HG02884 (cell line): ENCODE results near the gene DPCD.

Experiments used
- ATAC-seq: cut with Tn5 transposase; IDR thresholded peaks from one replicate; pipeline ENCODE4 v1.9.1; 2021; ENCODE audit warnings: mild to moderate bottlenecking, moderate library complexity; ENCODE audit not compliant: unreplicated experiment

The DPCD gene

DNA sequence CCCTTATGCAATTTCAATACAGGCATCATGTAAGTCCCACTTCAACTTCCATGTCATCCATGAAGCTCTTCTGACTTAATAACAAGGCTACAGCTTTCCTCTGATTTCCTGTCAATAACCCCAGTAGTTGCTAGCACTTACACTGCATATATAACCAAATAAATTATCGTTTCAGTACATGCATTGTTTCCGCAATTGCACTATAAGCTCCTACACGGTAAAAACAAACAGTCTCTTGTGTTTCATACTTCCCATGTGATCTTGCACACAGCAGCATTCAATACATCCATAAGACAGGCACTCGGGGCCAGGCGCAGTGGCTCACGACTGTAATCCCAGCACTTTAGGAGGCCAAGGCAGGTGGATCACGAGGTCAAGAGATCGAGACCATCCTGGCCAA lies 65.4 kb downstream of the DPCD start:
- ATAC-seq = no peak

- ATAC-seq = no peak
Observed at GRCh38 chr10:101655570-101655969, 67.4 kb downstream of the DPCD start.

DNA sequence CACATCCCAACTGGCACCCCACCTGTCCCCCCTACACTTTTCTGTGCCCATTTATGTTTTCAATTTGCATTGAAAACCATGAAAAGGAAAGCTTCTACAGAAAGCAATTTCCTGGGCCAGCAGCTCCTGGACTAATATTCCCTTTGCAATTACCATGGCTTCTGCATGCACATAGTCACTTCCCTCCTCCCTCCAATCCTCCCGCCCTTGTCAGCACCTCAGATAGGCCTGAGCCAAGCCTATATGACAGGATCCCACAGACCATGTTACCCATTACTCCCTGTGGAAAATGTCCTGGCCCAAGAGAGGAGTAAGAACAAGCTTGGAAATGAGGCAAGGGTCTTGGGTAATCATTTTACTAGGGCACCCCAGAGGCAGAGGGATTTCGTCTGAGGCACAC lies 68.8 kb downstream of the DPCD start:
- ATAC-seq = no peak

DNA sequence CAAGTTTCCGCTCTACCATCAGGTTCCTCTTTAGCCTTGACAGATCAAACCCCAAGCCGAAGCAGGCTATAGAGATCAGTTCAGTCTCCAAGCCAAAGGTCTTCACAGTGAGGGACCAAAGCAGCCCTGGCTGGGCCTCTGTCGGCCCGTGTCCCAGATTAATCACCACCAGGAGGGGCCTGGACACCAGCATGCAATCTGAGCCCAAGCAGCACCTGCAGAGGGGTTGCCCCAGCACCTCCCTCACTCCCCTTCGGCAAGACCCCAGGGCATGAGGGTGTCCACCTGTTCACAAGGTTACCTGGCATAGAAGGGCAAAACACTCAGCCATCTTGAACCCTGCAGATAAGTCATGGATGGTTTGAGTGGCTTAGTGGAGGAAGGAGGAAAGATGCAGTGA lies 70.9 kb downstream of the DPCD start:
- no peak for ATAC-seq
